HEK293 (cell line): ENCODE results near the gene CFAP20.

Experiments used
- CTCF ChIA-PET: fragments of 350-600 bp; formaldehyde crosslinking; extraction: SDS; loops from one replicate; lab custom pipeline; 2021; ENCODE audit warnings: antibody characterized with exemption; lab: Yijun Ruan, JAX
- POLR2A ChIA-PET: fragments of 300-600 bp; formaldehyde crosslinking; extraction: SDS; loops from one replicate; lab custom pipeline; 2020; ENCODE audit warnings: antibody characterized with exemption, inconsistent platforms; lab: Yijun Ruan, JAX
- H3K27ac ChIP-seq: fragments of 200-500 bp; sonication (Bioruptor generic); 2 replicates; pipeline ENCODE4 v1.5.1; 2014; ENCODE audit warnings: low read depth, low read length, control low read depth, inconsistent platforms; ENCODE audit errors: extremely low read depth
- H3K36me3 ChIP-seq, 2 experiments: fragments of 200-500 bp in 1 of 2; sonication (Bioruptor generic) in 1 of 2; 1 replicate in 1 of 2; 2 replicates in 1 of 2; pipeline ENCODE4 v1.5.1; 2014 to 2017; ENCODE audit warnings: inconsistent platforms in 2 of 2, low read length in 2 of 2; ENCODE audit not compliant: control insufficient read depth in 2 of 2, insufficient read depth in 1 of 2
- H3K4me1 ChIP-seq: fragments of 200-500 bp; sonication (Bioruptor generic); 2 replicates; pipeline ENCODE4 v1.5.1; 2014; ENCODE audit warnings: mild to moderate bottlenecking, low read length, inconsistent platforms; ENCODE audit not compliant: control insufficient read depth, insufficient read depth
- H3K4me3 ChIP-seq: 2 replicates; pipeline ENCODE4 v1.5.1; 2011; ENCODE audit warnings: low read depth, mild to moderate bottlenecking, control low read depth, low read length, moderate library complexity
- H3K9me3 ChIP-seq: fragments of 200-500 bp; sonication (Bioruptor generic); 2 replicates; pipeline ENCODE4 v1.5.1; 2014; ENCODE audit warnings: low read depth, low read length, inconsistent platforms; ENCODE audit not compliant: control insufficient read depth, insufficient read depth
- HOXA7 ChIP-seq: sonication (generic); formaldehyde crosslinking; IDR thresholded peaks from 2 replicates; pipeline ENCODE4 v1.8.1; 2022; ENCODE audit warnings: missing genetic modification reagents, borderline replicate concordance
- HOXC10 ChIP-seq: sonication (generic); formaldehyde crosslinking; IDR thresholded peaks from 2 replicates; pipeline ENCODE4 v1.8.1; 2023; ENCODE audit warnings: mild to moderate bottlenecking, missing genetic modification reagents
- KLF10 ChIP-seq: fragments of 450-650 bp; IDR thresholded peaks from 2 replicates; pipeline ENCODE4 v1.5.1; 2018; ENCODE audit warnings: missing biosample characterization, mild to moderate bottlenecking, missing genetic modification characterization
- MEIS1 ChIP-seq: sonication (generic); formaldehyde crosslinking; IDR thresholded peaks from 2 replicates; pipeline ENCODE4 v1.8.1; 2022; ENCODE audit warnings: missing genetic modification reagents, mild to moderate bottlenecking, borderline replicate concordance
- PRDM1 ChIP-seq: fragments of 450-650 bp; formaldehyde crosslinking; IDR thresholded peaks from 2 replicates; pipeline ENCODE4; 2016; ENCODE audit warnings: missing biosample characterization, missing genetic modification characterization
- TCF7L2 ChIP-seq: IDR thresholded peaks from 2 replicates; pipeline ENCODE4 v1.6.1; 2011; ENCODE audit warnings: low read depth, mild to moderate bottlenecking, inconsistent platforms, low read length, moderate library complexity, borderline replicate concordance
- YY1 ChIP-seq: fragments of 450-650 bp; formaldehyde crosslinking; IDR thresholded peaks from 2 replicates; pipeline ENCODE4 v1.5.1; 2018; ENCODE audit warnings: missing biosample characterization, missing genetic modification characterization
- ZBTB1 ChIP-seq: fragments of 450-650 bp; formaldehyde crosslinking; IDR thresholded peaks from 2 replicates; pipeline ENCODE4 v1.5.1; 2016; ENCODE audit warnings: missing biosample characterization, missing genetic modification characterization
- ZNF16 ChIP-seq: fragments of 450-650 bp; formaldehyde crosslinking; IDR thresholded peaks from 2 replicates; pipeline ENCODE4 v1.5.1; 2016; ENCODE audit warnings: low read depth, missing biosample characterization, missing genetic modification characterization
- ZNF174 ChIP-seq: fragments of 450-650 bp; formaldehyde crosslinking; IDR thresholded peaks from 2 replicates; pipeline ENCODE4 v1.5.0; 2017; ENCODE audit warnings: missing biosample characterization, mild to moderate bottlenecking, missing genetic modification characterization
- ZNF394 ChIP-seq: fragments of 450-650 bp; formaldehyde crosslinking; IDR thresholded peaks from 2 replicates; pipeline ENCODE4 v1.5.1; 2016; ENCODE audit warnings: missing biosample characterization, missing genetic modification characterization, mild to moderate bottlenecking, moderate library complexity, borderline replicate concordance
- ZNF626 ChIP-seq: fragments of 450-650 bp; sonication (Bioruptor Pico); formaldehyde crosslinking; IDR thresholded peaks from 2 replicates; pipeline ENCODE4 v1.5.1; 2018; ENCODE audit warnings: missing biosample characterization, missing genetic modification characterization, inconsistent platforms
- ZNF629 ChIP-seq: fragments of 450-650 bp; formaldehyde crosslinking; IDR thresholded peaks from 2 replicates; pipeline ENCODE4 v1.5.1; 2017; ENCODE audit warnings: missing biosample characterization, missing genetic modification characterization
- ZNF664 ChIP-seq: fragments of 450-650 bp; formaldehyde crosslinking; IDR thresholded peaks from 2 replicates; pipeline ENCODE4 v1.5.1; 2016; ENCODE audit warnings: missing biosample characterization, missing genetic modification characterization
- ZNF677 ChIP-seq: fragments of 450-650 bp; IDR thresholded peaks from 2 replicates; pipeline ENCODE4 v1.5.0; 2018; ENCODE audit warnings: missing biosample characterization, mild to moderate bottlenecking, missing genetic modification characterization, moderate library complexity
- ZXDB ChIP-seq: fragments of 450-650 bp; formaldehyde crosslinking; IDR thresholded peaks from 2 replicates; pipeline ENCODE4 v1.5.1; 2016; ENCODE audit warnings: missing biosample characterization, missing genetic modification characterization
- TF ChIP-seq, protein P1 (sequence below): fragments of 450-650 bp; formaldehyde crosslinking; IDR thresholded peaks from 2 replicates; pipeline ENCODE4 v1.5.1; 2016; ENCODE audit warnings: missing biosample characterization, missing genetic modification characterization, borderline replicate concordance
- TF ChIP-seq, protein P2 (sequence below): fragments of 450-650 bp; formaldehyde crosslinking; IDR thresholded peaks from 2 replicates; pipeline ENCODE4 v1.5.1; 2016; ENCODE audit warnings: missing biosample characterization, missing genetic modification characterization
- TF ChIP-seq, protein P3 (sequence below): fragments of 450-650 bp; formaldehyde crosslinking; IDR thresholded peaks from 2 replicates; pipeline ENCODE4 v1.5.1; 2016; ENCODE audit warnings: missing biosample characterization, missing genetic modification characterization
- TF ChIP-seq, protein P4 (sequence below): fragments of 450-650 bp; formaldehyde crosslinking; IDR thresholded peaks from 2 replicates; pipeline ENCODE4 v1.5.1; 2016; ENCODE audit warnings: missing biosample characterization, missing genetic modification characterization
- TF ChIP-seq, protein P5 (sequence below): fragments of 450-650 bp; formaldehyde crosslinking; IDR thresholded peaks from 2 replicates; pipeline ENCODE4 v1.5.1; 2016; ENCODE audit warnings: missing biosample characterization, missing genetic modification characterization
- TF ChIP-seq, protein P6 (sequence below): fragments of 450-650 bp; formaldehyde crosslinking; IDR thresholded peaks from 2 replicates; pipeline ENCODE4 v1.5.1; 2016; ENCODE audit warnings: missing biosample characterization, missing genetic modification characterization

The CFAP20 gene

DNA sequence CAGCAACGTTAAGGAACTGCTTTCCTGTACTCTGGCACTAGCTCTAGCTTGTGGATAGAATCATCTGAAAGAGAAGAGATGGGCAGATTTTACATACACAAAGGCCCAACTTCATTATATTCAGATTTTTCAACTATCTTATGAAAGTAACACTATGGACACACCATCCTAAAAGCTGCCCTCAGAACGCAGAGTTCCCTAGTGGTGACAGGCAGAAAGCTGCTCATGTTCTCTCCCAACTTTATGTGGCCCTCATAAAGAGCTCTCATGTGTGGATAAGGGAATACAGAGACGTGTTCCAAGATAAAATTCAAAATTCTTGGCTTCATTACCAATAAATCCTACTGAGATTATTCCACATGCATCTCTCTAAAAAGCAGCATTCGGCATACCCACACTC, 1.5 kb downstream of the CFAP20 start:
- Histone ChIP-seq H3K9me3 (no peaks in the 10 kb centered on the region), H3K4me3 (peak overlapping the region; percentile 83), H3K27ac (no peak overlapping the region), H3K36me3 (no peaks in the 10 kb centered on the region), H3K4me1 (peaks cover 18% of the 10 kb centered on the region)
- CTCF ChIA-PET, result interaction anchor here (0.6 to 2.6 kb wide), 14 partner anchors 9 to 1350 kb away, joined by 3 to 13 read pairs (median 4); partner anchors contain the start of gene ZNF319
- POLR2A ChIA-PET, result interaction anchor here (0.5 to 2.3 kb wide), 4 partner anchors 103 to 392 kb away, joined by 3 to 8 read pairs (median 4); partner anchors contain the start of genes KATNB1 and USB1
- TF ChIP-seq, protein P1, sequence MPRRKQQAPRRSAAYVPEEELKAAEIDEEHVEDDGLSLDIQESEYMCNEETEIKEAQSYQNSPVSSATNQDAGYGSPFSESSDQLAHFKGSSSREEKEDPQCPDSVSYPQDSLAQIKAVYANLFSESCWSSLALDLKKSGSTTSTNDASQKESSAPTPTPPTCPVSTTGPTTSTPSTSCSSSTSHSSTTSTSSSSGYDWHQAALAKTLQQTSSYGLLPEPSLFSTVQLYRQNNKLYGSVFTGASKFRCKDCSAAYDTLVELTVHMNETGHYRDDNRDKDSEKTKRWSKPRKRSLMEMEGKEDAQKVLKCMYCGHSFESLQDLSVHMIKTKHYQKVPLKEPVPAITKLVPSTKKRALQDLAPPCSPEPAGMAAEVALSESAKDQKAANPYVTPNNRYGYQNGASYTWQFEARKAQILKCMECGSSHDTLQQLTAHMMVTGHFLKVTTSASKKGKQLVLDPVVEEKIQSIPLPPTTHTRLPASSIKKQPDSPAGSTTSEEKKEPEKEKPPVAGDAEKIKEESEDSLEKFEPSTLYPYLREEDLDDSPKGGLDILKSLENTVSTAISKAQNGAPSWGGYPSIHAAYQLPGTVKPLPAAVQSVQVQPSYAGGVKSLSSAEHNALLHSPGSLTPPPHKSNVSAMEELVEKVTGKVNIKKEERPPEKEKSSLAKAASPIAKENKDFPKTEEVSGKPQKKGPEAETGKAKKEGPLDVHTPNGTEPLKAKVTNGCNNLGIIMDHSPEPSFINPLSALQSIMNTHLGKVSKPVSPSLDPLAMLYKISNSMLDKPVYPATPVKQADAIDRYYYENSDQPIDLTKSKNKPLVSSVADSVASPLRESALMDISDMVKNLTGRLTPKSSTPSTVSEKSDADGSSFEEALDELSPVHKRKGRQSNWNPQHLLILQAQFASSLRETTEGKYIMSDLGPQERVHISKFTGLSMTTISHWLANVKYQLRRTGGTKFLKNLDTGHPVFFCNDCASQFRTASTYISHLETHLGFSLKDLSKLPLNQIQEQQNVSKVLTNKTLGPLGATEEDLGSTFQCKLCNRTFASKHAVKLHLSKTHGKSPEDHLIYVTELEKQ (tag by site-specific recombination), result no peak
- no peak for TF ChIP-seq PRDM1
- TF ChIP-seq, protein P2, sequence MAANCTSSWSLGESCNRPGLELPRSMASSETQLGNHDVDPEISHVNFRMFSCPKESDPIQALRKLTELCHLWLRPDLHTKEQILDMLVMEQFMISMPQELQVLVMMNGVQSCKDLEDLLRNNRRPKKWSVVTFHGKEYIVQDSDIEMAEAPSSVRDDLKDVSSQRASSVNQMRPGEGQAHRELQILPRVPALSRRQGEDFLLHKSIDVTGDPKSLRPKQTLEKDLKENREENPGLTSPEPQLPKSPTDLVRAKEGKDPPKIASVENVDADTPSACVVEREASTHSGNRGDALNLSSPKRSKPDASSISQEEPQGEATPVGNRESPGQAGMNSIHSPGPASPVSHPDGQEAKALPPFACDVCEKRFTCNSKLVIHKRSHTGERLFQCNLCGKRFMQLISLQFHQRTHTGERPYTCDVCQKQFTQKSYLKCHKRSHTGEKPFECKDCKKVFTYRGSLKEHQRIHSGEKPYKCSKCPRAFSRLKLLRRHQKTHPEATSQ (tag by site-specific recombination), result no peak
- no peak for TF ChIP-seq ZNF174 (tag by site-specific recombination)
- TF ChIP-seq, protein P3, sequence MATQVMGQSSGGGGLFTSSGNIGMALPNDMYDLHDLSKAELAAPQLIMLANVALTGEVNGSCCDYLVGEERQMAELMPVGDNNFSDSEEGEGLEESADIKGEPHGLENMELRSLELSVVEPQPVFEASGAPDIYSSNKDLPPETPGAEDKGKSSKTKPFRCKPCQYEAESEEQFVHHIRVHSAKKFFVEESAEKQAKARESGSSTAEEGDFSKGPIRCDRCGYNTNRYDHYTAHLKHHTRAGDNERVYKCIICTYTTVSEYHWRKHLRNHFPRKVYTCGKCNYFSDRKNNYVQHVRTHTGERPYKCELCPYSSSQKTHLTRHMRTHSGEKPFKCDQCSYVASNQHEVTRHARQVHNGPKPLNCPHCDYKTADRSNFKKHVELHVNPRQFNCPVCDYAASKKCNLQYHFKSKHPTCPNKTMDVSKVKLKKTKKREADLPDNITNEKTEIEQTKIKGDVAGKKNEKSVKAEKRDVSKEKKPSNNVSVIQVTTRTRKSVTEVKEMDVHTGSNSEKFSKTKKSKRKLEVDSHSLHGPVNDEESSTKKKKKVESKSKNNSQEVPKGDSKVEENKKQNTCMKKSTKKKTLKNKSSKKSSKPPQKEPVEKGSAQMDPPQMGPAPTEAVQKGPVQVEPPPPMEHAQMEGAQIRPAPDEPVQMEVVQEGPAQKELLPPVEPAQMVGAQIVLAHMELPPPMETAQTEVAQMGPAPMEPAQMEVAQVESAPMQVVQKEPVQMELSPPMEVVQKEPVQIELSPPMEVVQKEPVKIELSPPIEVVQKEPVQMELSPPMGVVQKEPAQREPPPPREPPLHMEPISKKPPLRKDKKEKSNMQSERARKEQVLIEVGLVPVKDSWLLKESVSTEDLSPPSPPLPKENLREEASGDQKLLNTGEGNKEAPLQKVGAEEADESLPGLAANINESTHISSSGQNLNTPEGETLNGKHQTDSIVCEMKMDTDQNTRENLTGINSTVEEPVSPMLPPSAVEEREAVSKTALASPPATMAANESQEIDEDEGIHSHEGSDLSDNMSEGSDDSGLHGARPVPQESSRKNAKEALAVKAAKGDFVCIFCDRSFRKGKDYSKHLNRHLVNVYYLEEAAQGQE (tag by site-specific recombination), result no peak
- TF ChIP-seq ZNF629, result no peak
- TF ChIP-seq, protein P4, sequence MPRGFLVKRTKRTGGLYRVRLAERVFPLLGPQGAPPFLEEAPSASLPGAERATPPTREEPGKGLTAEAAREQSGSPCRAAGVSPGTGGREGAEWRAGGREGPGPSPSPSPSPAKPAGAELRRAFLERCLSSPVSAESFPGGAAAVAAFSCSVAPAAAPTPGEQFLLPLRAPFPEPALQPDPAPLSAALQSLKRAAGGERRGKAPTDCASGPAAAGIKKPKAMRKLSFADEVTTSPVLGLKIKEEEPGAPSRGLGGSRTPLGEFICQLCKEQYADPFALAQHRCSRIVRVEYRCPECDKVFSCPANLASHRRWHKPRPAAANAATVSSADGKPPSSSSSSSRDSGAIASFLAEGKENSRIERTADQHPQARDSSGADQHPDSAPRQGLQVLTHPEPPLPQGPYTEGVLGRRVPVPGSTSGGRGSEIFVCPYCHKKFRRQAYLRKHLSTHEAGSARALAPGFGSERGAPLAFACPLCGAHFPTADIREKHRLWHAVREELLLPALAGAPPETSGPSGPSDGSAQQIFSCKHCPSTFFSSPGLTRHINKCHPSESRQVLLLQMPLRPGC, result no peak
- no peak for TF ChIP-seq ZNF394
- no peak for TF ChIP-seq TCF7L2
- no peak for TF ChIP-seq HOXA7 (CRISPR knock-in tag)
- TF ChIP-seq ZNF626 (tag by site-specific recombination), result no peak

DNA sequence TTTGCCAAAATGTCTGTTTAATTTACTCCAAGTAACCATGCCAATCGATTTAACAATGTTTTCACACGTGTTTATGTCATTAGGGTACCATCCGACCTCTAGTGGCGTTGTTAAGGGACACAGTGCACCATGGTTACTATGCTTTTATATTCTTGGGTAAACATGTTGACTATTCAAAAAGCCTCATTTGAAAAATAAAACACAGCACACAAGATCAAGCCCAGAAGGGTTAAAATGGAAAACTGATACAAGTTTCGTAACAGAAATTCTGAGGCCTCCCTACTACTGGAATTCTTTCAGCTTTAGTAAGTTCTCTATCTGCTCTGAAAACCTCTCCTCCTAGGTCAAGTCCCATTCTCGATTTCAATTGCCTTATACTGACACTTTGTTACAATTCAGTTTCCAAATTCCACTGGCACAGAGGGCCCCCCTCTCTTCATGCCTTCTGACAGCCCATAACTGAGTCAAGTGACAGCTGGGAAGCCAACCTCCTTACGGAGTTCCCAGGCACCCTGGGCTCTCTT, 2.1 kb downstream of the CFAP20 start:
- no peaks in the 10 kb centered on the region for H3K9me3 ChIP-seq
- CTCF ChIA-PET, result interaction anchor here (0.6 to 2.6 kb wide), 17 partner anchors 9 to 1350 kb away, joined by 3 to 13 read pairs (median 3); partner anchors contain the start of gene ZNF319
- POLR2A ChIA-PET, result interaction anchor here (0.5 to 1.4 kb wide), 3 partner anchors 102 to 319 kb away, joined by 3 to 4 read pairs (median 3); partner anchors contain the start of gene USB1
- H3K27ac ChIP-seq, result no peak overlapping the region
- no peaks in the 10 kb centered on the region for H3K36me3 ChIP-seq
- H3K4me3 ChIP-seq, result peak overlapping the region; percentile 83
- peaks cover 18% of the 10 kb centered on the region for H3K4me1 ChIP-seq
- TF ChIP-seq ZNF677 (tag by site-specific recombination), result no peak
- TF ChIP-seq ZNF664 (tag by site-specific recombination), result no peak
- no peak for TF ChIP-seq KLF10
- TF ChIP-seq, protein P5, sequence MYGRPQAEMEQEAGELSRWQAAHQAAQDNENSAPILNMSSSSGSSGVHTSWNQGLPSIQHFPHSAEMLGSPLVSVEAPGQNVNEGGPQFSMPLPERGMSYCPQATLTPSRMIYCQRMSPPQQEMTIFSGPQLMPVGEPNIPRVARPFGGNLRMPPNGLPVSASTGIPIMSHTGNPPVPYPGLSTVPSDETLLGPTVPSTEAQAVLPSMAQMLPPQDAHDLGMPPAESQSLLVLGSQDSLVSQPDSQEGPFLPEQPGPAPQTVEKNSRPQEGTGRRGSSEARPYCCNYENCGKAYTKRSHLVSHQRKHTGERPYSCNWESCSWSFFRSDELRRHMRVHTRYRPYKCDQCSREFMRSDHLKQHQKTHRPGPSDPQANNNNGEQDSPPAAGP (tag by site-specific recombination), result no peak
- TF ChIP-seq, protein P6, sequence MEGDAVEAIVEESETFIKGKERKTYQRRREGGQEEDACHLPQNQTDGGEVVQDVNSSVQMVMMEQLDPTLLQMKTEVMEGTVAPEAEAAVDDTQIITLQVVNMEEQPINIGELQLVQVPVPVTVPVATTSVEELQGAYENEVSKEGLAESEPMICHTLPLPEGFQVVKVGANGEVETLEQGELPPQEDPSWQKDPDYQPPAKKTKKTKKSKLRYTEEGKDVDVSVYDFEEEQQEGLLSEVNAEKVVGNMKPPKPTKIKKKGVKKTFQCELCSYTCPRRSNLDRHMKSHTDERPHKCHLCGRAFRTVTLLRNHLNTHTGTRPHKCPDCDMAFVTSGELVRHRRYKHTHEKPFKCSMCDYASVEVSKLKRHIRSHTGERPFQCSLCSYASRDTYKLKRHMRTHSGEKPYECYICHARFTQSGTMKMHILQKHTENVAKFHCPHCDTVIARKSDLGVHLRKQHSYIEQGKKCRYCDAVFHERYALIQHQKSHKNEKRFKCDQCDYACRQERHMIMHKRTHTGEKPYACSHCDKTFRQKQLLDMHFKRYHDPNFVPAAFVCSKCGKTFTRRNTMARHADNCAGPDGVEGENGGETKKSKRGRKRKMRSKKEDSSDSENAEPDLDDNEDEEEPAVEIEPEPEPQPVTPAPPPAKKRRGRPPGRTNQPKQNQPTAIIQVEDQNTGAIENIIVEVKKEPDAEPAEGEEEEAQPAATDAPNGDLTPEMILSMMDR (tag by site-specific recombination), result peak; percentile 62
- no peak for TF ChIP-seq YY1
- no peak for TF ChIP-seq MEIS1 (CRISPR knock-in tag)
- TF ChIP-seq ZBTB1 (tag by site-specific recombination), result no peak
- no peak for TF ChIP-seq HOXA7 (CRISPR knock-in tag)
- no peak for TF ChIP-seq HOXC10 (CRISPR knock-in tag)
- TF ChIP-seq ZXDB (tag by site-specific recombination), result 0 out of 2 replicates have a peak, but pooled peaks have one; percentile 11
- no peak for TF ChIP-seq ZNF16 (tag by site-specific recombination)
